ENCODE data around the gene RASGEF1C. TPM values are rescaled to one million over a fixed set of nuclear protein-coding genes. Genes with fewer than 3 reads are reported as not detected.

Gene RASGEF1C
- total and polyA plus RNA-seq, 2 of the 13 experiments (the other 11 are each of a cell fraction or from before 2014, with no cell fraction given): not detected

DNA sequence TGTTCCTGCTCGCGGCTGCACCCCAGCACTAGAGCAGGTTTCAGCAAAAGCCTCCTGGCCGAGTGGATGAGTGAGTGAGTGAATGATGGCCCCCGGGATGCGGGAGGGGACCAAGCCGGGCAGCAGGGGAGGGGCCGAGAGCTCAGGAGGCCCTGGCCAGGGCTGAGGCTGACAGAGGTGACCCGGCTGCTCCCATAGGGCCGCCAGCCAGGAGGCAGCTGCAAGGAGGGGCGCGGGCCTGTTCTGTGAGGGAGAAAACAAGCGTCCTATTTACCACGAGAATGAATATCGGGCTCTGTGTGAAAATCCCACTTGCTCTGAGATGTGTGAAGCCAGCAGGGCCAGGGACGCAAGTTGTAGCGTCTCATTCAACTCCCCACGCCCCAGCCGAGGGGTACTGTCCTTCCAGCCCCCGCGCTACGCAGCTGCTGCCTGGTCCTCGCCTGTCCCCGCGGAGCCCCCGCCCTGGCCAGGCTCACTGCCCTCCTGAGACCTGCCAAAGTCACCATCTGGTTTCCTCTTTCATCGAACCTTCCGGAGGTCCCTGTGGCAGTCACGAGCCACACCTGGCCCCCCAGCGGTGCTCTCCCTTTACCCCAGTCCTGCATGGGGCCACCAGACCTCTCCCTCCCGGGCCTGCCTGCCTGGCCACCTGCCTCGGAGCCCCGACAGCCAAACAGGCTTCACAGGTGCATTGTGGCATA is 38.8 kb downstream of the RASGEF1C start:
- DNase-seq (ENCODE audit: low spot score) (no peak), FAIRE-seq (no peak), ATAC-seq (0 out of 3 replicates have a peak, but pooled peaks have one; percentile 16)
- H3K27me3 ChIP-seq (ENCODE audit: control insufficient read depth in 1 of 2, insufficient read depth in 2 of 2, low read length in 2 of 2): peaks cover 0 to 27% of the 10 kb centered on the region in 2 experiments; a peak in 4 of 5 replicates
- no peaks in the 10 kb centered on the region for H3K36me3 ChIP-seq (replicated peaks in 1 of 2; ENCODE audit: control insufficient read depth in 1 of 2, insufficient read depth in 2 of 2, low read length in 2 of 2)
- H3K27ac ChIP-seq (ENCODE audit: extremely low read length, insufficient read depth, low read length): no peak overlapping the region
- no peak overlapping the region for H2AFZ ChIP-seq (ENCODE audit: low read length)
- CTCF ChIA-PET (ENCODE audit: low intra/inter-chr PET ratio, low total read pairs): no interaction called here
- in situ Hi-C loops (cut with HindIII; ENCODE audit: extremely low pct_ligation_motif_present, low pct_unique_long_range_greater_than_20kb): no loop called here
- peaks cover 20% of the 10 kb centered on the region for H3K4me1 ChIP-seq (ENCODE audit: insufficient read depth, low read length)
- POLR2A ChIA-PET: no interaction called here
- H3K4me2 ChIP-seq (ENCODE audit: low read depth, low read length): no peak overlapping the region
- no TSS peak for BruUV-seq (replicated peaks)
- WGBS (ENCODE audit: low lambda C conversion rate): 72% methylated on average over 14 of the region's 32 CpGs
- no peak overlapping the region for H3K4me3 ChIP-seq (replicated peaks in 1 of 3; ENCODE audit: insufficient read depth in 1 of 3, low read depth in 2 of 3, low read length in 3 of 3)
- TF ChIP-seq MED1 (CRISPR knock-in tag; IDR thresholded peaks at IDR 0.05): no peak
- no peak for TF ChIP-seq SIX1 (CRISPR knock-in tag; IDR thresholded peaks at IDR 0.05; ENCODE audit: borderline replicate concordance)
- TF ChIP-seq KDM5A (IDR thresholded peaks at IDR 0.05; ENCODE audit: borderline replicate concordance, low read length): no peak
- TF ChIP-seq ZNF672 (CRISPR knock-in tag; IDR thresholded peaks at IDR 0.05): no peak
- TF ChIP-seq ZNF354B (CRISPR knock-in tag; IDR thresholded peaks at IDR 0.05): no peak
- TF ChIP-seq ZNF746 (CRISPR knock-in tag; IDR thresholded peaks at IDR 0.05): no peak
- TF ChIP-seq ZNF564 (CRISPR knock-in tag; IDR thresholded peaks at IDR 0.05): no peak
- TF ChIP-seq, protein P1, sequence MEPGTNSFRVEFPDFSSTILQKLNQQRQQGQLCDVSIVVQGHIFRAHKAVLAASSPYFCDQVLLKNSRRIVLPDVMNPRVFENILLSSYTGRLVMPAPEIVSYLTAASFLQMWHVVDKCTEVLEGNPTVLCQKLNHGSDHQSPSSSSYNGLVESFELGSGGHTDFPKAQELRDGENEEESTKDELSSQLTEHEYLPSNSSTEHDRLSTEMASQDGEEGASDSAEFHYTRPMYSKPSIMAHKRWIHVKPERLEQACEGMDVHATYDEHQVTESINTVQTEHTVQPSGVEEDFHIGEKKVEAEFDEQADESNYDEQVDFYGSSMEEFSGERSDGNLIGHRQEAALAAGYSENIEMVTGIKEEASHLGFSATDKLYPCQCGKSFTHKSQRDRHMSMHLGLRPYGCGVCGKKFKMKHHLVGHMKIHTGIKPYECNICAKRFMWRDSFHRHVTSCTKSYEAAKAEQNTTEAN (CRISPR knock-in tag; conservative IDR thresholded peaks at IDR 0.05): no peak
- TF ChIP-seq DPF2 (CRISPR knock-in tag; IDR thresholded peaks at IDR 0.05; ENCODE audit: borderline replicate concordance, low read depth): no peak
- TF ChIP-seq, protein P2, sequence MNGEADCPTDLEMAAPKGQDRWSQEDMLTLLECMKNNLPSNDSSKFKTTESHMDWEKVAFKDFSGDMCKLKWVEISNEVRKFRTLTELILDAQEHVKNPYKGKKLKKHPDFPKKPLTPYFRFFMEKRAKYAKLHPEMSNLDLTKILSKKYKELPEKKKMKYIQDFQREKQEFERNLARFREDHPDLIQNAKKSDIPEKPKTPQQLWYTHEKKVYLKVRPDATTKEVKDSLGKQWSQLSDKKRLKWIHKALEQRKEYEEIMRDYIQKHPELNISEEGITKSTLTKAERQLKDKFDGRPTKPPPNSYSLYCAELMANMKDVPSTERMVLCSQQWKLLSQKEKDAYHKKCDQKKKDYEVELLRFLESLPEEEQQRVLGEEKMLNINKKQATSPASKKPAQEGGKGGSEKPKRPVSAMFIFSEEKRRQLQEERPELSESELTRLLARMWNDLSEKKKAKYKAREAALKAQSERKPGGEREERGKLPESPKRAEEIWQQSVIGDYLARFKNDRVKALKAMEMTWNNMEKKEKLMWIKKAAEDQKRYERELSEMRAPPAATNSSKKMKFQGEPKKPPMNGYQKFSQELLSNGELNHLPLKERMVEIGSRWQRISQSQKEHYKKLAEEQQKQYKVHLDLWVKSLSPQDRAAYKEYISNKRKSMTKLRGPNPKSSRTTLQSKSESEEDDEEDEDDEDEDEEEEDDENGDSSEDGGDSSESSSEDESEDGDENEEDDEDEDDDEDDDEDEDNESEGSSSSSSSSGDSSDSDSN (CRISPR knock-in tag; IDR thresholded peaks at IDR 0.05): no peak
- TF ChIP-seq ZNF12 (CRISPR knock-in tag; IDR thresholded peaks at IDR 0.05): no peak
- TF ChIP-seq ZBTB1 (CRISPR knock-in tag; IDR thresholded peaks at IDR 0.05; ENCODE audit: borderline replicate concordance): no peak
- TF ChIP-seq POLR2A (IDR thresholded peaks at IDR 0.05; ENCODE audit: insufficient read depth in 1 of 2, low read depth in 2 of 2, low read length in 2 of 2): no peak
- no peak overlapping the region for H3K9ac ChIP-seq (ENCODE audit: insufficient read depth, low read depth, low read length)
- no peaks in the 10 kb centered on the region for H3K79me2 ChIP-seq (ENCODE audit: insufficient read depth, low read length)
- H3K9me3 ChIP-seq (ENCODE audit: low read length): no peaks in the 10 kb centered on the region
- no peaks in the 10 kb centered on the region for H4K20me1 ChIP-seq (ENCODE audit: insufficient read depth, low read length)
- intact Hi-C loops (cut with micrococcal nuclease; ENCODE audit: unreplicated experiment): no loop called here
